GM23338 (cell line): ENCODE results near the gene ZSCAN5C.
"Not testable (repeated sequence)": the region's sequence is repeated elsewhere in the genome, so short reads cannot be mapped to it uniquely, and the experiment has no call there.

ENCODE experiments used
- CREB1 ChIP-seq: fragments of 250-450 bp; sonication (Bioruptor Pico); IDR thresholded peaks from 2 replicates; pipeline ENCODE4 v1.5.0; 2020; ENCODE audit warnings: low read depth, mild to moderate bottlenecking, moderate library complexity
- CTCF ChIP-seq, 2 experiments: fragments of 200-600 bp in 1 of 2; sonication (generic) in 1 of 2; conservative IDR thresholded peaks; 2 replicates each; pipeline versions ENCODE4 v1.5.1 to v1.6.1; 2016 to 2017; ENCODE audit warnings: antibody characterized with exemption in 2 of 2, low read depth in 2 of 2, mild to moderate bottlenecking in 2 of 2, moderate library complexity in 1 of 2
- EZH2 ChIP-seq: fragments of 200-600 bp; sonication (generic); IDR thresholded peaks from one replicate; pipeline ENCODE4 v1.8.0; 2017; ENCODE audit warnings: antibody characterized with exemption, mild to moderate bottlenecking, low read depth; ENCODE audit not compliant: unreplicated experiment
- EZH2phosphoT487 ChIP-seq: fragments of 200-600 bp; sonication (generic); IDR thresholded peaks from one replicate; pipeline ENCODE4 v1.8.1; 2018; ENCODE audit warnings: antibody characterized with exemption; ENCODE audit not compliant: unreplicated experiment
- JUNB ChIP-seq: IDR thresholded peaks from one replicate; pipeline ENCODE4 v1.6.1; 2016; ENCODE audit warnings: antibody characterized with exemption; ENCODE audit not compliant: unreplicated experiment
- POLR2AphosphoS5 ChIP-seq: IDR thresholded peaks from 2 replicates; pipeline ENCODE4 v1.6.1; 2016; ENCODE audit warnings: antibody characterized with exemption, low read depth
- TF ChIP-seq, protein P1 (sequence below): IDR thresholded peaks from one replicate; pipeline ENCODE4 v1.6.1; 2018; ENCODE audit warnings: antibody characterized with exemption; ENCODE audit not compliant: unreplicated experiment

DNA sequence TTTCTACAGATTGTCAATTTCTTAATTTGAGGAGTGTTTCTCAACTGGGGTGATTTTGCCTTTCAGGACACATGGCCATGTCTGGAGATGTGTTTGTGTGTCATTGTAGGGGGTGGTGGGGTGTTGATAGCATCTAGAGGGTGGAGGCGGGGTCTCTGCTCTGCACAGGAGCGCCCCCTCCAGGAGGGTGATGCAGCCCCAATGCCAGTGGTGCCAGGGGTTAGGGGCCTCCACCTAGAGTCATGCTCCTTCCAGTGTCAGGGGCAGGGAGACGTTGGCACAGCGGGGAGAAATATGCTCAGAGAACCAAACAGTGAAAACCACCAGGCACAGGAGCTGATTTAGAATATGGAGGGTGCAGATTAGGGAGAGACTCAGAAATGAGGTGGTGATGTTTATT is 43.7 kb downstream of the ZSCAN5C start:
- peak; percentile 38 to 57 for TF ChIP-seq CTCF (conservative IDR thresholded peaks at IDR 0.05; ENCODE audit: low read depth in 2 of 2)
- TF ChIP-seq POLR2AphosphoS5; CREB1 (CRISPR knock-in tag); EZH2phosphoT487; JUNB; EZH2: not testable (repeated sequence)
- TF ChIP-seq, protein P1, sequence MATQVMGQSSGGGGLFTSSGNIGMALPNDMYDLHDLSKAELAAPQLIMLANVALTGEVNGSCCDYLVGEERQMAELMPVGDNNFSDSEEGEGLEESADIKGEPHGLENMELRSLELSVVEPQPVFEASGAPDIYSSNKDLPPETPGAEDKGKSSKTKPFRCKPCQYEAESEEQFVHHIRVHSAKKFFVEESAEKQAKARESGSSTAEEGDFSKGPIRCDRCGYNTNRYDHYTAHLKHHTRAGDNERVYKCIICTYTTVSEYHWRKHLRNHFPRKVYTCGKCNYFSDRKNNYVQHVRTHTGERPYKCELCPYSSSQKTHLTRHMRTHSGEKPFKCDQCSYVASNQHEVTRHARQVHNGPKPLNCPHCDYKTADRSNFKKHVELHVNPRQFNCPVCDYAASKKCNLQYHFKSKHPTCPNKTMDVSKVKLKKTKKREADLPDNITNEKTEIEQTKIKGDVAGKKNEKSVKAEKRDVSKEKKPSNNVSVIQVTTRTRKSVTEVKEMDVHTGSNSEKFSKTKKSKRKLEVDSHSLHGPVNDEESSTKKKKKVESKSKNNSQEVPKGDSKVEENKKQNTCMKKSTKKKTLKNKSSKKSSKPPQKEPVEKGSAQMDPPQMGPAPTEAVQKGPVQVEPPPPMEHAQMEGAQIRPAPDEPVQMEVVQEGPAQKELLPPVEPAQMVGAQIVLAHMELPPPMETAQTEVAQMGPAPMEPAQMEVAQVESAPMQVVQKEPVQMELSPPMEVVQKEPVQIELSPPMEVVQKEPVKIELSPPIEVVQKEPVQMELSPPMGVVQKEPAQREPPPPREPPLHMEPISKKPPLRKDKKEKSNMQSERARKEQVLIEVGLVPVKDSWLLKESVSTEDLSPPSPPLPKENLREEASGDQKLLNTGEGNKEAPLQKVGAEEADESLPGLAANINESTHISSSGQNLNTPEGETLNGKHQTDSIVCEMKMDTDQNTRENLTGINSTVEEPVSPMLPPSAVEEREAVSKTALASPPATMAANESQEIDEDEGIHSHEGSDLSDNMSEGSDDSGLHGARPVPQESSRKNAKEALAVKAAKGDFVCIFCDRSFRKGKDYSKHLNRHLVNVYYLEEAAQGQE = not testable (repeated sequence)
